Adrenal gland (tissue), 12 donors: Measurements from ENCODE around the gene TGFB1I1. TPM values are rescaled to one million over a fixed set of nuclear protein-coding genes. Genes with fewer than 3 reads are reported as not detected.
"Not testable (repeated sequence)": the region's sequence is repeated elsewhere in the genome, so short reads cannot be mapped to it uniquely, and the experiment has no call there.

Experiments
- DNase-seq, 7 donors: peaks; one replicate each; pipeline ENCODE4 v3.0.0-alpha.2; 2019 to 2020
- H3K27ac ChIP-seq, 5 donors: fragments of 200-600 bp; sonication (generic) in 4 of 5; 1 replicate in 3 of 5; 2 replicates in 2 of 5; pipeline versions ENCODE4 v1.5.1 to v1.8.0; 2016 to 2020; ENCODE audit warnings: mild to moderate bottlenecking in 1 of 5
- H3K27me3 ChIP-seq: fragments of 200-600 bp; 2 replicates; pipeline ENCODE4 v1.8.0; 2021
- H3K36me3 ChIP-seq, 2 donors: fragments of 200-600 bp; replicated peaks in 1 of 2; 1 replicate in 1 of 2; 2 replicates in 1 of 2; pipeline versions ENCODE4 v1.5.1 to v1.8.0; 2018 to 2022
- H3K4me1 ChIP-seq, 2 donors: fragments of 200-600 bp; replicated peaks in 1 of 2; 1 replicate in 1 of 2; 2 replicates in 1 of 2; pipeline versions ENCODE4 v1.5.1 to v1.8.0; 2018 to 2021
- H3K4me3 ChIP-seq, 4 donors: fragments of 200-600 bp; sonication (generic) in 3 of 4; one replicate each; pipeline ENCODE4 v1.5.1; 2016 to 2018
- H3K9me3 ChIP-seq, 3 donors: fragments of 200-600 bp; sonication (generic) in 1 of 3; replicated peaks in 1 of 3; 1 replicate in 2 of 3; 2 replicates in 1 of 3; pipeline versions ENCODE4 v1.5.1 to v1.8.0; 2016 to 2021
- POLR2A ChIP-seq, 2 donors: fragments of 450-650 bp; IDR thresholded peaks; one replicate each; pipeline ENCODE4 v1.6.1; 2017; ENCODE audit warnings: antibody characterized with exemption in 2 of 2, mild to moderate bottlenecking in 2 of 2, moderate library complexity in 1 of 2
- WGBS, 4 donors: extraction: QIAGEN DNeasy Blood & Tissue Kit in 2 of 4; methylation state at CpG; one replicate each; pipeline versions ENCODE4 v1.1.5 to v1.1.7; 2013 to 2017; 5-methylcytosine and 5-hydroxymethylcytosine counted together
- intact Hi-C, 2 donors: fragments of 100-400 bp; cut with DNase I; formaldehyde crosslinking; loops; one replicate each; pipeline versions ENCODE4 v1.14.1 to v1.15.0; 2022 to 2023
- polyA plus RNA-seq, 3 donors: library from polyadenylated mRNA; stranded (reverse); fragments of 200-250 nt in 2 of 3; fragments of 350-450 nt in 1 of 3; fragmentation: Illumina TruSeq in 1 of 3; extraction: RNeasy Lipid Tissue Mini Kit (QIAGEN cat#74804) in 1 of 3; gene quantifications; one replicate each; pipeline ENCODE4 v1.2.3, GENCODE V29; 2013 to 2014
- total RNA-seq, 9 donors: library from RNA; depleted of rRNA in 4 of 9; stranded (reverse); fragments of >200 nt in 4 of 9; fragments of 120-200 nt in 1 of 9; fragmentation: NEBNext Ultra II Directional in 1 of 9; extraction: Animal tissue kit (Norgen Biotek cat#: 25700) in 1 of 9; gene quantifications; one replicate each; pipeline versions ENCODE4 v1.1.0 to v1.2.4, GENCODE V29; 2013 to 2023
- TF ChIP-seq, protein P1 (sequence below), 6 experiments: fragments of 450-650 bp in 4 of 6; fragments of 200-600 bp in 2 of 6; sonication (generic) in 1 of 6; IDR thresholded peaks; 1 replicate in 5 of 6; 2 replicates in 1 of 6; pipeline versions ENCODE4 v1.5.1 to v1.8.0; 2016 to 2021; ENCODE audit warnings: antibody characterized with exemption in 6 of 6, mild to moderate bottlenecking in 2 of 6, moderate library complexity in 1 of 6
- donor health status: healthy with polysubstance abuse.
- donor health status: Bipolar disorder and iron deficiency.
- donor health status: DM: yes; HTN: yes; CAD: no.
- donor health status: DM: no; HTN: no; CAD: no.
- donor health status: DM: no; HTN: no; CAD: no.
- donor health status: DM: yes; HTN: yes; CAD: no.

The TGFB1I1 gene
- total and polyA plus RNA-seq, 12 donors = 4.5 to 62.7 (median 31.3) TPM

DNA sequence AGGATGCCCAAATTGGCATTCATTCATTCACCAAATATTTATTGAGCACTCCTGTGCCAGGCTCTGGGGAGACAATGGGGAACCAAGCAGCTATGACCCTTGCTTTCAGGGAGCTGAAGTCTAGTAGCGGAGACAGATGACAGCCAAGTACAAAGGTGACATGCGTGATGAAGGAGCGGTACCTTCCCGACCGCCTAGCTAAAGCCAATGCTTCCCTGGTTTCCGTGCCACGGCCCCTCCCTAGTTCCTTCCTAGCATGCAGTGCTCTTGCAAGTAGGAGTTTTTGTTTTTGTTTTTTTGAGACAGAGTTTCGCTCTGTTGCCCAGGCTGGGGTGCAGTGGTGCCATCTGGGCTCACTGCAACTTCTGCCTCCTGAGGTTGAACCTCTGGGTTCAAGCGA, 7.8 kb downstream of the TGFB1I1 start:
- Histone ChIP-seq H3K4me1 (peaks cover 0 to 11% of the 10 kb centered on the region in 2 donors), H3K27ac (no peak overlapping the region), H3K27me3 (no peaks in the 10 kb centered on the region), H3K4me3 (no peak overlapping the region), H3K9me3 (no peaks in the 10 kb centered on the region), H3K36me3 (peaks cover 0 to 11% of the 10 kb centered on the region in 2 donors)
- TF ChIP-seq, protein P1, sequence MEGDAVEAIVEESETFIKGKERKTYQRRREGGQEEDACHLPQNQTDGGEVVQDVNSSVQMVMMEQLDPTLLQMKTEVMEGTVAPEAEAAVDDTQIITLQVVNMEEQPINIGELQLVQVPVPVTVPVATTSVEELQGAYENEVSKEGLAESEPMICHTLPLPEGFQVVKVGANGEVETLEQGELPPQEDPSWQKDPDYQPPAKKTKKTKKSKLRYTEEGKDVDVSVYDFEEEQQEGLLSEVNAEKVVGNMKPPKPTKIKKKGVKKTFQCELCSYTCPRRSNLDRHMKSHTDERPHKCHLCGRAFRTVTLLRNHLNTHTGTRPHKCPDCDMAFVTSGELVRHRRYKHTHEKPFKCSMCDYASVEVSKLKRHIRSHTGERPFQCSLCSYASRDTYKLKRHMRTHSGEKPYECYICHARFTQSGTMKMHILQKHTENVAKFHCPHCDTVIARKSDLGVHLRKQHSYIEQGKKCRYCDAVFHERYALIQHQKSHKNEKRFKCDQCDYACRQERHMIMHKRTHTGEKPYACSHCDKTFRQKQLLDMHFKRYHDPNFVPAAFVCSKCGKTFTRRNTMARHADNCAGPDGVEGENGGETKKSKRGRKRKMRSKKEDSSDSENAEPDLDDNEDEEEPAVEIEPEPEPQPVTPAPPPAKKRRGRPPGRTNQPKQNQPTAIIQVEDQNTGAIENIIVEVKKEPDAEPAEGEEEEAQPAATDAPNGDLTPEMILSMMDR (IDR thresholded peaks at IDR 0.05) = no peak
- no peak for TF ChIP-seq POLR2A (IDR thresholded peaks at IDR 0.05)
- 82 to 88% (median 85%) methylated on average over 9 of the region's 9 CpGs for WGBS, 4 donors
- intact Hi-C loops = loop anchor here (10.0 kb wide), 2 partner anchors 225 to 235 kb away; a partner anchor contains a TSS
- DNase-seq = no peak

DNA sequence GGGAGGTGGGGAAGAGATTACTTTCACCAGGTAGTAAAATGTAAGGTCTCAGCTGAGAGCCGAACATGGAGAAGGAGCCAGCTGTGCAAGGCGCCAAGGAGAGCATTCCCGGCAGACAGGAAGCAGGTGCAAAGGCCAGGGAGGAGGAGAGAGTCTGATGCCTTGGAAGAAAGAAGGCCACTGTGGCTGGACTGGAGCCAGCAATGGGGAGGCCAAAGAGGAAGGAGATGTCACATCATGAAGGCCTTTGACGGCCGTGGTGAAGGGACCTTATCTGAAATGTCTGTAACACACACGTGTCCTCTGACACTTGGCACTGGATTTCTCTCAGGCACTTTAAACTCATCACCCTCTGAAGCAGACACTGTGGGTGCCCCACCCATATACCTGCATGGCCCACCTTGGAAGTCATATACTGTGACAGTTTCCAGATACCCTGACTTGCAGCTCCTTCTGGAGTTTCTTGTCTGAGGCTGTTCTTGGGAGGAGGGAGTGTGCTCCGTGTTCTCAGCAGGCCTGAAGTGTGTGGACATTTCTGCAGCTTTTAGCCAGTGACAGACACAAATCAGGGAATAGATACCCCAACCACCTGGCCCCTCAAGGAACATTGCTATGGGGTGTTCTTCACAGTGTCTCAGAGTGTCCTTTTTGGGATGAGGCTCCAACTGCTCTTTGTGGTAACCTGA, 9.0 kb downstream of the TGFB1I1 start:
- intact Hi-C loops = loop anchor here in 1 of 2 donors (10.0 kb wide), 1 partner anchor 234 kb away; a partner anchor contains a TSS
- peak in 5 of 7 donors; percentile 53 to 83 (median 68) for DNase-seq
- 24 to 40% (median 33%) methylated on average over 7 of the region's 7 CpGs for WGBS, 4 donors
- H3K9me3 ChIP-seq = no peaks in the 10 kb centered on the region
- peaks cover 0 to under 1% of the 10 kb centered on the region in 2 donors for H3K36me3 ChIP-seq
- H3K27ac ChIP-seq = no peak overlapping the region
- H3K4me1 ChIP-seq = peaks cover 0 to 11% of the 10 kb centered on the region in 2 donors
- TF ChIP-seq, protein P1 (IDR thresholded peaks at IDR 0.05) = no peak
- TF ChIP-seq POLR2A (IDR thresholded peaks at IDR 0.05) = no peak
- no peaks in the 10 kb centered on the region for H3K27me3 ChIP-seq
- no peak overlapping the region for H3K4me3 ChIP-seq

DNA sequence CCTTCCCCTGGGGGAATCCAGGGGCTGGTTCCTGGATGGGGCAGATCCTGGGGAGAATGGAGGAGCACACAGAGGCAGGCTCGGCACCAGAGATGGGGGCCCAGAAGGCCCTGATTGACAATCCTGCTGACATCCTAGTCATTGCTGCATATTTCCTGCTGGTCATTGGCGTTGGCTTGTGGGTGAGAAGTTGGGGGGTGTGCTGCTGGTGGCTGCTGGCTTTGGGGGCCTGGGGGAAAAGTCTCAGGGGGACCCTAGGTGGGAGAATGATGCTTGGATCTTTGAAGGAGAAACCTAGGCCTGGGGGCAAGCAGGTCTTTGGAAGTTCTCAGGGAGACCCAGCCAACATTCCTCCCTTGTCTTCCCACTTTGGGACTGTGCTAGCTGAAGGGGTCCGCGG, 11.1 kb downstream of the TGFB1I1 start, which contains the start of gene SLC5A2:
SLC5A2 (plus strand) TSS at position 43 of the 400 bp plus-strand sequence; CDS start at position 57, 14 bp downstream.
- no peak for TF ChIP-seq POLR2A (IDR thresholded peaks at IDR 0.05)
- TF ChIP-seq, protein P1 (IDR thresholded peaks at IDR 0.05) = no peak
- Histone ChIP-seq H3K27me3 (no peaks in the 10 kb centered on the region), H3K4me3 (no peak within 1 kb of the TSS), H3K36me3 (no peaks in the 10 kb centered on the region), H3K4me1 (peaks cover 2 to 14% of the 10 kb centered on the region in 2 donors), H3K9me3 (no peaks in the 10 kb centered on the region), H3K27ac (no peak within 1 kb of the TSS)
- DNase-seq = no peak
- 91 to 100% (median 93%) methylated on average over 2 to 4 of the region's 4 CpGs for WGBS, 4 donors
- intact Hi-C loops = loop anchor here in 1 of 2 donors (10.0 kb wide), 1 partner anchor 232 kb away; a partner anchor contains a TSS

DNA sequence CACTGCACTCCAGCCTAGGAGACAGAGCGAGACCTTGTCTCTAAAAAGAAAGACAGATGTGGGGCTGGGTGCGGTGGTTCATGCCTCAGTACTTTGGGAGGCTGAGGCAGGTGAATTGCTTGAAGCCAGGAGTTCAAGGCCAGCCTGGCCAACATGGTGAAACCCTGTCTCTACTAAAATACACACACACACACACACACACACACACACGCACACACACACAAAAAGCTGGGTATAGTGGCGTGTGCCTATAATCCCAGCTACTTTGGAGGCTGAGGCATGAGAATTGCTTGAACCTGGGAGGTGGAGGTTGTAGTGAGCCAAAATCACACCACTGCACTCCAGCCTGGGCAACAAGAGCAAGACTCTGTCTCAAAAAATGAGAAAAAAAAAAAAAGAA, 12.1 kb downstream of the TGFB1I1 start:
- 70 to 82% (median 74%) methylated on average over 4 of the region's 4 CpGs for WGBS, 4 donors
- H3K4me3 ChIP-seq, H3K27ac ChIP-seq, DNase-seq, H3K36me3 ChIP-seq, H3K9me3 ChIP-seq, H3K27me3 ChIP-seq: not testable (repeated sequence)
- H3K4me1 ChIP-seq = peaks cover 8 to 19% of the 10 kb centered on the region in 2 donors
- intact Hi-C loops = loop anchor here in 1 of 2 donors (10.0 kb wide), 1 partner anchor 231 kb away; a partner anchor contains a TSS
